Right cardiac atrium (tissue), 5 donors: ENCODE measurements around the gene CNTN1. TPM values are rescaled to one million over a fixed set of nuclear protein-coding genes. Genes with fewer than 3 reads are reported as not detected.

ENCODE experiments used
- ATAC-seq, 2 donors: fragments of 200-7000 bp; cut with Tn5 transposase; one replicate each; pipeline versions ENCODE4 v1.8.0 to v1.9.1; 2020; ENCODE audit warnings: moderate library complexity in 2 of 2, mild to moderate bottlenecking in 1 of 2
- DNase-seq, 3 donors: peaks; one replicate each; pipeline ENCODE4 v3.0.0-alpha.2; 2020
- H3K27ac ChIP-seq: one replicate; pipeline ENCODE4 v1.5.1; 2013; ENCODE audit warnings: mild to moderate bottlenecking, low read length, control low read depth, moderate library complexity
- H3K27me3 ChIP-seq: one replicate; pipeline ENCODE4 v1.6.1; 2013; ENCODE audit not compliant: control insufficient read depth, insufficient read depth
- H3K4me1 ChIP-seq: one replicate; pipeline ENCODE4 v1.6.1; 2013; ENCODE audit warnings: low read length; ENCODE audit not compliant: control insufficient read depth, insufficient read depth
- H3K4me3 ChIP-seq: one replicate; pipeline ENCODE4 v1.5.1; 2013; ENCODE audit warnings: low read length, control low read depth
- H3K9me3 ChIP-seq: one replicate; pipeline ENCODE4 v1.6.1; 2013; ENCODE audit warnings: low read length; ENCODE audit not compliant: control insufficient read depth
- WGBS: extraction: QIAGEN DNeasy Blood & Tissue Kit; methylation state at CpG from one replicate; pipeline ENCODE4 v1.1.7; 2013; 5-methylcytosine and 5-hydroxymethylcytosine counted together
- intact Hi-C, 4 donors: fragments of 100-400 bp; cut with DNase I; formaldehyde crosslinking; loops; one replicate each; pipeline versions ENCODE4 v1.11.0 to v1.14.0; 2022 to 2023
- polyA plus RNA-seq: library from polyadenylated mRNA; stranded (reverse); fragments of 200-250 nt; gene quantifications from one replicate; pipeline ENCODE4 v1.2.3, GENCODE V29; 2013
- total RNA-seq, 4 donors: library from RNA; stranded (reverse); fragmentation: NEBNext Ultra II Directional; extraction: Animal tissue kit (Norgen Biotek cat#: 25700); gene quantifications; one replicate each; pipeline ENCODE4 v1.2.1, GENCODE V29; 2021
- donor health status: healthy with polysubstance abuse.
- donor health status: DM: no; HTN: yes; CAD: no.
- donor health status: DM: no; HTN: no; CAD: no.
- donor health status: DM: no; HTN: yes; CAD: no; lungs with severe emphysema.
- donor health status: DM: yes; HTN: yes; CAD: no.

CNTN1 gene
- total and polyA plus RNA-seq, 5 donors, result 0.40 to 0.94 (median 0.53) TPM

DNA sequence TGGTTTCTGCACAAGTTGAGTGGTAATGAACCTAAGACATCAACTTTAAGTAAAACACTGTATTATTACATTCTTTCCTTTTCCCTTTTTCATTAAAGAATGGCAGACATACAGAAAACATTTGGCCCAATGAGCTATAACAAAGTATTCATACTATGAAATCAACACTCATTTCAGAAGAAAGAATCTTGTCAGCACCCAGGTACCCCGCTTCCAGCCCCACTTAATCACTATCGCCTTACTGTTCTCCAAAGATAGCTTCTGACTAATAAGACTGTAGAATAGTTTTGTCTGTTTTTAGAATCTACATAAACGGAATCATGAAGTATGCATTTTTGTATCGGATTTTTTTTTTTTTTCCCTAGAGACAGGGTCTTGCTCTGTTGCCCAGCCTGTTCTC lies 9.5 kb downstream of the CNTN1 start:
- intact Hi-C loops, result no loop called here
- ATAC-seq (no peak), DNase-seq (no peak)
- WGBS, result 77% methylated on average over 4 of the region's 4 CpGs
- Histone ChIP-seq H3K27me3 (no peaks in the 10 kb centered on the region), H3K27ac (no peak overlapping the region), H3K4me3 (no peak overlapping the region), H3K9me3 (no peaks in the 10 kb centered on the region), H3K4me1 (no peaks in the 10 kb centered on the region)

- Histone ChIP-seq H3K9me3 (no peaks in the 10 kb centered on the region), H3K27me3 (no peaks in the 10 kb centered on the region), H3K4me3 (no peak overlapping the region), H3K4me1 (no peaks in the 10 kb centered on the region), H3K27ac (no peak overlapping the region)
- intact Hi-C loops, result no loop called here
- DNase-seq (no peak), ATAC-seq (no peak)
These were observed 18.9 kb downstream of the CNTN1 start for GRCh38 chr12:40711121-40711520.

DNA sequence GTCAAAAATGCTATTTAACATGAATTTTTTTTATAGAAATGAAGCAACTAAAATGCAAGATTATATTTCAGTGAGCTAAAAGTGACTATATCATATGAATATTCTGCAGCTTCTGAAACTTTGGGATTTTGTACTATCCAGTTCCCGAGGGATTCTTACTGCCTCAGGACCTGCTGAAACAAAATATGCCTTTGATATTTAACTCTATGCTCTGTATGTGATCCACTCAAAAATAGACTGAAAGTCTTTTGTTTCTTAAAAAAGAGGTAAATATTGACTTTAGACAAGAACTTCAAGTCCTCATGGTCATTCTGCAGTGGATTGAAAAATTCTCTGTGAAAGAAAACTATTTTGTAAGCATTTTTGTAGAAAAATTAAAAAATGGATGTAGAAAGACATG lies 22.4 kb downstream of the CNTN1 start:
- Histone ChIP-seq H3K9me3 (no peaks in the 10 kb centered on the region), H3K27ac (no peak overlapping the region), H3K27me3 (no peaks in the 10 kb centered on the region), H3K4me1 (no peaks in the 10 kb centered on the region), H3K4me3 (no peak overlapping the region)
- intact Hi-C loops, result no loop called here
- no peak for ATAC-seq
- no peak for DNase-seq
- WGBS, result 68% methylated on average over 1 of the region's 1 CpG

DNA sequence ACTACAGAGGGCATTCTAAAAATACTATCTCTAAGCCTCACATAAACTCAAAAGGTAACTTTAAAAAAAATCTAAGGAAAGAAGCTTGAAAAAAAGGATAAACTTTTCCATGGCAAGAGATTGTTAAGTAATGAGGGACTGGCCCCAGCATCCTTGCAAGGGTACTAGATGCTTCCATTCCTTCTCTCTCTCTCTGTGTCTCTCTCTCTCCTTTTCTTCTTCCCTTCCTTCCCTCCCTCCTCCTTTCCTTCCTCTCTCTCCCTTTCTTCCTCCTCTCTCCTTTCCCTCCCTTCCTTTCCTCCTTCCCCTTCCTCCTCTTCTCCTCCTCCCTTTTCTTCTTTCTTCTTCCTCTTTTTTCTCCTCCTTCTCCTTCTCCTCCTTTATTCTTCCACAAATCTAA lies 23.8 kb downstream of the CNTN1 start:
- H3K27me3 ChIP-seq, result no peaks in the 10 kb centered on the region
- H3K9me3 ChIP-seq, result no peaks in the 10 kb centered on the region
- ATAC-seq (no peak), DNase-seq (no peak)
- H3K4me3 ChIP-seq, result no peak overlapping the region
- H3K27ac ChIP-seq, result no peak overlapping the region
- intact Hi-C loops, result no loop called here
- H3K4me1 ChIP-seq, result no peaks in the 10 kb centered on the region

DNA sequence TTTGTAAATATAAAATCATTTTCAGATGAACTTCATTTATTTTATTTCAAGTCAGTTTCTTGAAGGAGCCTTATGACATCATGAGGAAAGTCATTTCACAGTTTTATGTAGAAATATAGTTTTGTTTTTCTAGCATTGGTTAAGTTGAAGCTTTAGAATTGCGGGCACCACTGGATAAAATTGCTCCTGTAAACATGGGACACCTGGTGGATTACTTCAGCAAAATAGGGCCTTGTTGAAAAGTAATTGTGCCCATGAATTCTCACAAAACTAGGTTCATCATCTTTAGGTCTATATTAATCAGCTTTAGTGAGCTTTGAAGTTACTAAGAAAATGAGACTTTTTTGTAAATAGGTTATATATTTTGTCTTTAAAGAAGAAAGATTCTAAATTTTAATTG lies 25.3 kb downstream of the CNTN1 start:
- WGBS, result 78% methylated on average over 1 of the region's 1 CpG

GRCh38 chr12:40718878-40719372 lies 26.7 kb downstream of the CNTN1 start:
- no peak overlapping the region for H3K27ac ChIP-seq
- no peak for ATAC-seq
- no peak overlapping the region for H3K4me3 ChIP-seq
- intact Hi-C loops, result no loop called here
- no peaks in the 10 kb centered on the region for H3K27me3 ChIP-seq
- no peaks in the 10 kb centered on the region for H3K4me1 ChIP-seq
- no peak for DNase-seq
- no peaks in the 10 kb centered on the region for H3K9me3 ChIP-seq
- 83% methylated on average over 2 of the region's 2 CpGs for WGBS

More for the DNA sequence above, 25.3 kb downstream of the CNTN1 start:
- Histone ChIP-seq H3K4me3 (no peak overlapping the region), H3K27me3 (no peaks in the 10 kb centered on the region), H3K4me1 (no peaks in the 10 kb centered on the region), H3K27ac (no peak overlapping the region), H3K9me3 (no peaks in the 10 kb centered on the region)
- intact Hi-C loops, result no loop called here
- no peak for ATAC-seq
- DNase-seq, result no peak

DNA sequence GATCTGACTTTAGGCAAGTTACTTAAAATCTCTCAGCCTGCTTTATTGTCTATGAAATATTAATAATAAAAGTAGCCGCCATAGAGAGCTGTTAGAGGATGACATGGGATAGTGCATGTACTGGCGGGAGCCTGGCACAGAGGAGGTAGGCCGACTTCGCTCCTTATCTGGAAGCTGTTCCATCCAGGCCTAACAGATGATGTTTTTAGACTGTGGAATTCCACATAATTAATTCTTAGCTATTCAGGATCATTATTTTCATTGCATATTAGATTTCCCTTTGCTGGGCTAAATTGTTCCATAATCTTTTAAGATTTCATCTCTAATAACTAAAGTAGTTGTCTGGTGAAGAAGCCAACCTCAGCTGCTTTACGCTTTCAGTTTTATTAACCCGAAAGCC lies 30.8 kb downstream of the CNTN1 start:
- Histone ChIP-seq H3K4me1 (no peaks in the 10 kb centered on the region), H3K9me3 (no peaks in the 10 kb centered on the region), H3K27me3 (no peaks in the 10 kb centered on the region), H3K27ac (no peak overlapping the region), H3K4me3 (no peak overlapping the region)
- intact Hi-C loops, result no loop called here
- DNase-seq (no peak), ATAC-seq (no peak)
- 84% methylated on average over 6 of the region's 6 CpGs for WGBS

DNA sequence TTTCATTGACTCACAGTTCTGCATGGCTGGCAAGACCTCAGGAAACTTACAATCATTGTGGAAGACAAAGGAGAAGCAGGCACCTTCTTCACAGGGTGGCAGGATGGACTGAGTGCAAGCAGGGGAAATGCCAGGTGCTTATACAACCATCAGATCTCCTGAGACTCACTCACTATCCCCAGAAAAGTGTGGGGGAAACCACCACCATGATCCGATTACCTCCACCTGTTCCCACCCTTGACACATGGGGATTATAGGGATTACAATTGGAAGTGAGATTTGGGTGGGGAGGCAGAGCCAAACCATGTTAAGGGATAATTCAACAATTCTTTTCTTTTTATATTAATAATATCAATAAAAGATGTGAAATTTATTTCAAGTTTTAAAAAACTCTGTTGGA lies 34.1 kb downstream of the CNTN1 start:
- DNase-seq, result no peak
- no peak for ATAC-seq
- H3K27me3 ChIP-seq, result no peaks in the 10 kb centered on the region
- no peak overlapping the region for H3K27ac ChIP-seq
- WGBS, result 91% methylated on average over 1 of the region's 1 CpG
- H3K9me3 ChIP-seq, result no peaks in the 10 kb centered on the region
- H3K4me3 ChIP-seq, result no peak overlapping the region
- no peaks in the 10 kb centered on the region for H3K4me1 ChIP-seq
- intact Hi-C loops, result no loop called here

DNA sequence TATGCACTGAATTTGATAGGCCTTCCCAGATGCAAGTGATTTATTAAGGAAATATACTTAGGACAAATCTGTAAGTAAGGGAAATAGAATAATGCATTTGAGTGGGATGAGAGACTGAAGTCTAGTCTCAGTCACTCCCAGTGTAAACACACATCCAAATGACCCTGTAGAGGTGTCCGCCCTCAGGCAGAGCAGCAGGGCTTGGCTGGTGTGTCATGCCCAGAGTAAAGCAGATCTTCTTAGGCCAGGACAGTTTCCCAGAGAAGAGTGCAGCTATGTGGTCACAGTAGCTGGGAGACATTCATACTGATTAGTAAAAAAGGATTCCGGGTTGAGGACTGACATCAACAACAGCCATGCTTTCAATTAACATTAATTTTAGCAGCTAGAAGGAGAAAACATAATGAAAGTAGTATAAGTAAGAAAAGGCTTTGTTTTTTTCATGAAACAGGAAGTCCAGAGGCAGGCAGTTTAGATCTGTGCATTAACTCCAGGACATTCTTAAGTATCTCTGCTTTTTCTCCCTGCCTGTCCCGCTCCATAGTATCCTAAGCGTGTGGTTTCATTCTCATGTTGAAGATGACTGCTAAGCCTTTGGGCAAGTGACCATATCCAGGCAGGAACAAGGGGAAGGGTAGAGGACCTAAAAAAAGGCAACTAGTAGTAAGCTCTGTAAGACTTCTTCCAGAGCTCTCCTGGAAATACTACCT lies 35.7 kb downstream of the CNTN1 start:
- ATAC-seq, result no peak

GRCh38 chr12:40730281-40730680 lies 38.0 kb downstream of the CNTN1 start:
- whole genome bisulfite sequencing, result 65% methylated on average over 1 of the region's 1 CpG
- intact Hi-C loops, result no loop called here
- Histone ChIP-seq H3K9me3 (no peaks in the 10 kb centered on the region), H3K27me3 (no peaks in the 10 kb centered on the region), H3K4me3 (no peak overlapping the region), H3K4me1 (no peaks in the 10 kb centered on the region), H3K27ac (no peak overlapping the region)
- DNase-seq (no peak), ATAC-seq (no peak)

More for the DNA sequence above, 35.7 kb downstream of the CNTN1 start:
- H3K4me3 ChIP-seq, result no peak overlapping the region
- H3K4me1 ChIP-seq, result no peaks in the 10 kb centered on the region
- H3K27ac ChIP-seq, result no peak overlapping the region
- intact Hi-C loops, result no loop called here
- 85% methylated on average over 4 of the region's 4 CpGs for WGBS
- DNase-seq, result no peak
- H3K27me3 ChIP-seq, result no peaks in the 10 kb centered on the region
- H3K9me3 ChIP-seq, result no peaks in the 10 kb centered on the region

GRCh38 chr12:40733871-40734270 lies 41.6 kb downstream of the CNTN1 start:
- no peaks in the 10 kb centered on the region for H3K4me1 ChIP-seq
- intact Hi-C loops, result no loop called here
- ATAC-seq, result no peak
- no peak overlapping the region for H3K4me3 ChIP-seq
- H3K9me3 ChIP-seq, result no peaks in the 10 kb centered on the region
- no peaks in the 10 kb centered on the region for H3K27me3 ChIP-seq
- DNase-seq, result no peak
- no peak overlapping the region for H3K27ac ChIP-seq

GRCh38 chr12:40734276-40734675 lies 42.0 kb downstream of the CNTN1 start:
- intact Hi-C loops, result no loop called here
- 59% methylated on average over 3 of the region's 3 CpGs for WGBS

More at GRCh38 chr12:40734276-40734675, 42.0 kb downstream of the CNTN1 start:
- Histone ChIP-seq H3K4me1 (no peaks in the 10 kb centered on the region), H3K4me3 (no peak overlapping the region), H3K27ac (no peak overlapping the region), H3K9me3 (no peaks in the 10 kb centered on the region), H3K27me3 (no peaks in the 10 kb centered on the region)
- ATAC-seq (no peak), DNase-seq (no peak)
